ENCODE results near the gene CAMK1D.

GRCh38 chr10:12384906-12385305 is 35.6 kb downstream of the CAMK1D start:
- TF ChIP-seq GATA2 (IDR thresholded peaks at IDR 0.05; ENCODE audit: low read depth, low read length) (no peak), GATA3 (IDR thresholded peaks at IDR 0.05; ENCODE audit: low read depth, low read length) (no peak)
